Activated naive CD8-positive, alpha-beta T cell treated with anti-CD3 and anti-CD28 coated beads, Interleukin-2, amount 50 U/mL, for 24 hours (primary cell): ENCODE results near the gene GNL3.
"Not testable (repeated sequence)": the region's sequence is repeated elsewhere in the genome, so short reads cannot be mapped to it uniquely, and the experiment has no call there.

Source experiments
- ATAC-seq: fragments of 150-1000 bp; cut with Tn5 transposase; one replicate; pipeline ENCODE4 v1.10.0; 2021
- DNase-seq: peaks from one replicate; pipeline ENCODE4 v3.0.0; 2021
- H3K27ac Mint-ChIP-seq: one replicate; pipeline ENCODE4 v1.8.0; 2021; ENCODE audit warnings: mild to moderate bottlenecking, mixed read lengths
- H3K27me3 Mint-ChIP-seq: one replicate; pipeline ENCODE4 v1.8.0; 2021; ENCODE audit warnings: mixed read lengths
- H3K36me3 Mint-ChIP-seq: one replicate; pipeline ENCODE4 v1.8.0; 2021; ENCODE audit warnings: low read depth, mixed read lengths
- H3K4me1 Mint-ChIP-seq: one replicate; pipeline ENCODE4 v1.8.0; 2021; ENCODE audit warnings: mixed read lengths
- H3K4me3 Mint-ChIP-seq: one replicate; pipeline ENCODE4 v1.8.0; 2021; ENCODE audit warnings: mild to moderate bottlenecking, moderate library complexity, mixed read lengths
- H3K9me3 Mint-ChIP-seq: one replicate; pipeline ENCODE4 v1.8.0; 2021; ENCODE audit warnings: mixed read lengths

The GNL3 gene

DNA sequence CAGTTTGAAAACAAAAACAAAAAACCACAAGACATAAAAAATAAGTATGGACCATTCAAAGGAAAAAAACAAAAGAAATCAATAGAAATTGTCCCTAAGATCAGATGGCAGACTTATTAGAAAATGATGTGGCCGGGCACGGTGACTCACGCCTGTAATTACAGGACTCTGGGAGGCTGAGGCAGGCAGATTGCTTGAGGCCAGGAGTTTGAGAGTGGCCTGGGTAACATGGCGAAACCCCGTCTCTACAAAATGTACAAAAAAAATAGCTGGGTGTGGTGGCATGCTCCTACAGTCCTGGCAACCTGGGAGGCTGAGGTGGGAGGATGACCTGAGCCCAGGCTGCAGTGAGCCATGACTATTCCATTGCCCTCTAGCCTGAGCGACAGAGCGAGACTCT lies 36.7 kb downstream of the GNL3 start:
- H3K4me3 Mint-ChIP-seq = no peak overlapping the region
- H3K36me3 Mint-ChIP-seq = peaks cover 11% of the 10 kb centered on the region
- no peak for DNase-seq
- H3K27me3 Mint-ChIP-seq = no peaks in the 10 kb centered on the region
- ATAC-seq = no peak
- peaks cover 28% of the 10 kb centered on the region for H3K4me1 Mint-ChIP-seq
- no peaks in the 10 kb centered on the region for H3K9me3 Mint-ChIP-seq
- H3K27ac Mint-ChIP-seq = peak overlapping the region; percentile 22

GRCh38 chr3:52723935-52724334 lies 38.1 kb downstream of the GNL3 start:
- H3K4me1 Mint-ChIP-seq = peaks cover 28% of the 10 kb centered on the region
- peaks cover 19% of the 10 kb centered on the region for H3K36me3 Mint-ChIP-seq
- no peak overlapping the region for H3K4me3 Mint-ChIP-seq
- H3K9me3 Mint-ChIP-seq = peaks cover 6% of the 10 kb centered on the region
- no peaks in the 10 kb centered on the region for H3K27me3 Mint-ChIP-seq
- ATAC-seq (no peak), DNase-seq (no peak)
- H3K27ac Mint-ChIP-seq = no peak overlapping the region

DNA sequence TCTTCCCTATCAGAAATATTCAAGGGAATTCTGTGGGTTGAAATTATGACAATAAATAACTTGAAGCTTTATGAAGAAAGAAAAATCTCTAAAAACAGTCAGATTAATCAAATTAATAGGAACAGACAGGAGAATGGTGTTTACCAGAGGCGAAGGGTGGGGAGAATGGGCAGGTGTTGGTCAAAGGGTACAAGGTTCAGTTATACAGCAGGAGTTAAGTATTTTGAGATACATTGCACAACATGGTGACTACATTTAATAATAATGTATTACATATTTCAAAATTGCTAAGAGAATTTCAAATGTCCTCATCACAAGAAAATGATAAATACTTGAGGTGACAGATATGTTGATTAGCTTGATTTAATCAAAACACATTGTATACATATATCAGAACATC lies 38.7 kb downstream of the GNL3 start:
- ATAC-seq (no peak), DNase-seq (no peak)
- Mint-ChIP-seq H3K4me1 (peaks cover 28% of the 10 kb centered on the region), H3K27ac (no peak overlapping the region), H3K4me3 (no peak overlapping the region), H3K36me3 (peaks cover 17% of the 10 kb centered on the region), H3K9me3 (peaks cover 8% of the 10 kb centered on the region), H3K27me3 (no peaks in the 10 kb centered on the region)

- Mint-ChIP-seq H3K36me3 (peaks cover 53% of the 10 kb centered on the region), H3K9me3 (peaks cover 27% of the 10 kb centered on the region)
- not testable (repeated sequence) for H3K27ac Mint-ChIP-seq, DNase-seq, H3K4me1 Mint-ChIP-seq, H3K27me3 Mint-ChIP-seq, H3K4me3 Mint-ChIP-seq, ATAC-seq
Measured at GRCh38 chr3:52728753-52729152, 42.9 kb downstream of the GNL3 start.

GRCh38 chr3:52730681-52731080 lies 44.8 kb downstream of the GNL3 start:
- ATAC-seq (no peak), DNase-seq (no peak)
- no peak overlapping the region for H3K27ac Mint-ChIP-seq

DNA sequence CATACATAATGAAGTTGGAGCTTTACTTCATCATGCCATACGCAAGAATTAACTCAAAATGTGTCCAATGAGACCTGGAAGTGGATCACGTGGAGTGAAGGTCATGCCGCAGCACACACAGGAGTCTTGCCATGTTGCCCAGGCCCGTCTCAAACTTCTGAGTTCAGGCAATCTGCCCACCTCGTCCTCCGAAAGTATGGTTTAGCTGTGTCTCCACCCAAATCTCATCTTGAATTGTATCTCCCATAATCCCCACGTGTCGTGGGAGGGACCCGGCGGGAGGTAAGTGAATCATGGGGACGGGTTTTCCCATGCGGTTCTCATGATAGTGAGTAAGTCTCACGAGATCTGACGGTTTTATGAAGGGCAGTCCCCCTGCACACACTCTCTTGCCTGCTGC lies 45.8 kb downstream of the GNL3 start:
- peaks cover 4% of the 10 kb centered on the region for H3K4me1 Mint-ChIP-seq
- H3K27ac Mint-ChIP-seq = no peak overlapping the region
- peaks cover 27% of the 10 kb centered on the region for H3K9me3 Mint-ChIP-seq
- H3K4me3 Mint-ChIP-seq = no peak overlapping the region
- ATAC-seq (no peak), DNase-seq (no peak)
- H3K36me3 Mint-ChIP-seq = peaks cover 76% of the 10 kb centered on the region
- no peaks in the 10 kb centered on the region for H3K27me3 Mint-ChIP-seq

More at GRCh38 chr3:52730681-52731080, 44.8 kb downstream of the GNL3 start:
- Mint-ChIP-seq H3K27me3 (no peaks in the 10 kb centered on the region), H3K9me3 (peaks cover 27% of the 10 kb centered on the region), H3K36me3 (peaks cover 72% of the 10 kb centered on the region), H3K4me1 (peaks cover 4% of the 10 kb centered on the region), H3K4me3 (no peak overlapping the region)

DNA sequence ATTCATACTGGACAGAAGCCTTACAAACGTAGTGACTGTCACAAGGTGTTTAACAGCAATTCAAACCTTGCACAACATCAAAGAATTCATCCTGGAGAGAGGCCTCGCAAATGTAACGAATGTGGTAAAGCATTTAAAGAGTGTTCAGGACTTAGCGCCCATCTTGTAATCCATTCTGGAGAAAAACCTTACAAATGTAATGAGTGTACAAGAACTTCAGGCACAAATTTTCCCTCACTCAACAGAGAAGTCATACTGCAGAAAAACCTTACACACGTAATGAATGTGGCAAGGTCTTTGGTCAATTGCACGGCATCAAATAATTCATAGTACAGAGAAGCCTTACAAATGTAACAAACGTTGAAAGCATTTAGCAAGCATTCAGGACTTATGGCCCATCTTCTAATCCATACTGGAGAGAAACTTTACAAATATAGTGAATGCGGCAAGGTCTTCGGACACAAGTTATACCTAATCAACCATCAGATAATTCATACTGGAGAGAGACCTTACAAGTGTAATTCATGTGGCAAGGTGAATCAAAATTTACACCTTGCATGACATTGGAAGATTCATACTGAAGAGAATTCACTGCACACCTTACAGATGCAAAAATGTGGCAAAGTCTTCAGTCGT lies 47.5 kb downstream of the GNL3 start:
- no peak overlapping the region for H3K27ac Mint-ChIP-seq
- peaks cover 73% of the 10 kb centered on the region for H3K36me3 Mint-ChIP-seq
- no peak overlapping the region for H3K4me3 Mint-ChIP-seq
- ATAC-seq = no peak
- DNase-seq = no peak
- H3K4me1 Mint-ChIP-seq = peaks cover 4% of the 10 kb centered on the region
- H3K27me3 Mint-ChIP-seq = no peaks in the 10 kb centered on the region
- peaks cover 26% of the 10 kb centered on the region for H3K9me3 Mint-ChIP-seq

DNA sequence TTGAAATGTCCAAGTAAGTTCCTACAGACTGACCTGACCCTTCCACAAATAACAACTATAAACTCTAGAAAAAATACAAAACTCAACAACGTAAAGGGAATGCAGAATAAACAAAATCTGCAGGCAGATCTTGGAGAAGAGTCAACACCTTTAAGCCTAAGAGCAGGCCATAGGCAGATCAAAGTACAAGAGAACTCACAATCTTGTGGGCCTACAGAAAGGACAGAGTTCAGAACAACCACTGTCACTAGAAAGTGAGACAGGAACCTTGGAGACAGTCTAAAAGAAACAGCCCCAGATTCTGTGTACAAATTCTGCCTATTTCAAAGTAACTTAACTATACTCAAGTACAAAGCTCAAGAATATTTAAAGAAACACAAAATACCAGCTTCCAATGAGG lies 53.9 kb downstream of the GNL3 start:
- Mint-ChIP-seq H3K4me3 (no peak overlapping the region), H3K27ac (no peak overlapping the region), H3K36me3 (peaks cover 33% of the 10 kb centered on the region), H3K4me1 (no peaks in the 10 kb centered on the region), H3K9me3 (no peaks in the 10 kb centered on the region), H3K27me3 (no peaks in the 10 kb centered on the region)
- no peak for ATAC-seq
- DNase-seq = no peak

DNA sequence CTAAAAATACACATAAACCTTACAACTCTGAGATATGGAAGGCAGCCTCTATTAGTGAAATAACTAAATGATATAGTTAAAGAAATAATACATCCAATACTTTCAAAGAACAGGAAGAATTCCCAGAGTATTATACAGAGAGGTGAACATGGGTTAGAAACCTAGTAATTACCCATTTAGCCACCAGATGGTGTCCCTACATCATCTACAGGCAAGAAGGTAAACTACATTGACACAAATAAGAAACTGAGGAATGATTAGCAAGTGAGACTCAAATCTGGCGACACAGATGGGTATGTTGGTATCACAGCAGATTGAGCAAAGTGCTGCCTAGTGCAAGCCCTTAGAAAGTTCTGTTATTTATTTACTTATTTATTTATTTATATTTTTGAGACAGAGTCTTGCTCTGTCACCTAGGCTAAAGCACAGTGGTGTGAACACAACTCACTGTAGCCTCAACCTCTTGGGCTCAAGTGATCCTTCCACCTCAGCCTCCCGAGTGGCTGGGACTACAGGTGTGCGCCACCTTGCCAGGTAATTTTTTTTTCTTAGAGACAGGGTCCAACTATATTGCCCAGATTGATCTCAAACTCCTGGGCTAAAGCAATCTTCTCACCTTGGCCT lies 56.7 kb downstream of the GNL3 start:
- ATAC-seq = no peak
- H3K9me3 Mint-ChIP-seq = no peaks in the 10 kb centered on the region
- H3K27ac Mint-ChIP-seq = no peak overlapping the region
- no peaks in the 10 kb centered on the region for H3K27me3 Mint-ChIP-seq
- DNase-seq = no peak
- no peaks in the 10 kb centered on the region for H3K4me1 Mint-ChIP-seq
- H3K4me3 Mint-ChIP-seq = no peak overlapping the region
- peaks cover 27% of the 10 kb centered on the region for H3K36me3 Mint-ChIP-seq

GRCh38 chr3:52743152-52743551 lies 57.3 kb downstream of the GNL3 start:
- H3K4me1 Mint-ChIP-seq = no peaks in the 10 kb centered on the region
- H3K9me3 Mint-ChIP-seq = no peaks in the 10 kb centered on the region
- peaks cover 27% of the 10 kb centered on the region for H3K36me3 Mint-ChIP-seq
- no peak overlapping the region for H3K4me3 Mint-ChIP-seq
- no peak for DNase-seq
- no peak for ATAC-seq
- H3K27me3 Mint-ChIP-seq = no peaks in the 10 kb centered on the region
- no peak overlapping the region for H3K27ac Mint-ChIP-seq

DNA sequence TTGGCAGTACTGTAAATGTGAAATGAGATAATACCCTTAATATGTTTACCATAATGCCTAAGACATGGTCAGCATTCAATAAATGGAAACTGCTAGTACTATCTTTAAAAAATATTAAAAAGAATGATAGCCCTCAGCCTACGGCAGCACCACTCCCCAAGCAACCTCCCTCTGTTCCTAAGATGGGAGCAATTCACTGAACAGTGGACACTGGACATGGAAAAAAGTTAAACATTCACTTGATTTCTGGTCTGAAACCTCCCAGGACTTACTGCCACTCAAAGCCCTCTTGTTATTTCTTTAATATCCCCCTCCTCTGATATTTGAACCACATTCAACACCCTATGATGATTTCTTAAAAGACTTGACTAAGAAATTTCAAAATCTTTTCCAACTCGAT lies 57.9 kb downstream of the GNL3 start:
- Mint-ChIP-seq H3K27ac (no peak overlapping the region), H3K4me1 (no peaks in the 10 kb centered on the region), H3K36me3 (peaks cover 32% of the 10 kb centered on the region), H3K9me3 (no peaks in the 10 kb centered on the region), H3K4me3 (no peak overlapping the region), H3K27me3 (no peaks in the 10 kb centered on the region)
- ATAC-seq (no peak), DNase-seq (no peak)
